ENCODE data around the gene PDILT.

GRCh38 chr16:20441191-20441590, 36.7 kb upstream of the PDILT start:
- TF ChIP-seq CTCF (IDR thresholded peaks at IDR 0.05) (no peak), POLR2A (IDR thresholded peaks at IDR 0.05) (no peak)

Measured in adrenal gland (tissue), 5 donors.